HUES6 (cell line): Measurements from ENCODE around the gene NAA38.

ENCODE experiments used
- H3K27ac ChIP-seq: 2 replicates; pipeline ENCODE4 v1.7.0; 2013; ENCODE audit warnings: low read depth, mild to moderate bottlenecking, low read length, inconsistent platforms
- H3K27me3 ChIP-seq: 2 replicates; pipeline ENCODE4 v1.6.1; 2013; ENCODE audit warnings: low read length; ENCODE audit not compliant: control insufficient read depth, insufficient read depth
- H3K36me3 ChIP-seq: 2 replicates; pipeline ENCODE4 v1.6.1; 2013; ENCODE audit warnings: low read length; ENCODE audit not compliant: control insufficient read depth, insufficient read depth
- H3K4me1 ChIP-seq: 2 replicates; pipeline ENCODE4 v1.6.1; 2013; ENCODE audit warnings: low read length; ENCODE audit not compliant: control insufficient read depth, insufficient read depth
- H3K4me3 ChIP-seq: 2 replicates; pipeline ENCODE4 v1.5.1; 2013; ENCODE audit warnings: low read depth, low read length
- H3K9ac ChIP-seq: one replicate; pipeline ENCODE4 v1.6.1; 2013; ENCODE audit warnings: mild to moderate bottlenecking, low read length
- H3K9me3 ChIP-seq: 2 replicates; pipeline ENCODE4 v1.6.1; 2013; ENCODE audit warnings: low read depth, low read length; ENCODE audit not compliant: control insufficient read depth, insufficient read depth

The NAA38 gene

DNA sequence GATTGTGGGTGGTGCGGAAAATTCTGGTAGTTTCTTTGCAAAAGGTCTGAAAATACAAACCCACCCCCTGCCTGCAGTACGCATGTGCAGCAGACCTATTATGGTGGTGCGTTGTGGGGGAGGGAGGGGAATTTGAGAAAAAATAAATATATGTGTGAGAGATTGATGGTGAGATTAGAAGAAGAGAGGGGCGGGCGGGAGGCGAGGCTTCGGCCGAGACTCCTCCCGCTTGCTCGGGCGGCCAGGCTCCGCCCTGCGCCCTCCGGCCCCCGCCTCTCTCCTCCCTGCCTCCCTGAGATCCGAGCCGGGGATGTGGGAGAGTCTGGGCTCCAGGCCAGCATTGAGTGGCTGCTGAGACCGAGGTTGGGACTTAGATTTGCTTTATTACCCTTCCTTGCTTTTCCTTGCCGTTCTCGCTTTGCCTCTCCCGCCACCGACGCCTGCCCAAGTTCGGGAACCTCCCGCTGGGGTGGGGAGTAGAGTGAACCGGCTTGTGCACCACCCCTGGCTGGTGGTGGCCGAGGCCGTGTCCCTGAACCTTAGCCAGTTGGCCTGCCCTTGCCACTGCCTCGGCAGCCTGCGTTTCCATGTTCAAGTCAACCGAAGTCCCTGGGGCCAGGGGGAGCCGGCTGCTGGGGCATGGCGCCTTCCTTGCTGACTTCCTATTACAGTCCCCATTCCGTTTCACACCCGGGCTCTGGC lies 30.3 kb upstream of the NAA38 start:
- peak overlapping the region; percentile 85 for H3K4me3 ChIP-seq
- peaks cover 33% of the 10 kb centered on the region for H3K4me1 ChIP-seq
- H3K9me3 ChIP-seq, result no peaks in the 10 kb centered on the region
- H3K27ac ChIP-seq, result peak overlapping the region; percentile 50; the same call in 1 of the 2 replicates
- peaks cover 4% of the 10 kb centered on the region; the same call in 1 of the 2 replicates for H3K36me3 ChIP-seq
- peak overlapping the region; percentile 67 for H3K9ac ChIP-seq
- H3K27me3 ChIP-seq, result peaks cover 12% of the 10 kb centered on the region; the same call in 1 of the 2 replicates

DNA sequence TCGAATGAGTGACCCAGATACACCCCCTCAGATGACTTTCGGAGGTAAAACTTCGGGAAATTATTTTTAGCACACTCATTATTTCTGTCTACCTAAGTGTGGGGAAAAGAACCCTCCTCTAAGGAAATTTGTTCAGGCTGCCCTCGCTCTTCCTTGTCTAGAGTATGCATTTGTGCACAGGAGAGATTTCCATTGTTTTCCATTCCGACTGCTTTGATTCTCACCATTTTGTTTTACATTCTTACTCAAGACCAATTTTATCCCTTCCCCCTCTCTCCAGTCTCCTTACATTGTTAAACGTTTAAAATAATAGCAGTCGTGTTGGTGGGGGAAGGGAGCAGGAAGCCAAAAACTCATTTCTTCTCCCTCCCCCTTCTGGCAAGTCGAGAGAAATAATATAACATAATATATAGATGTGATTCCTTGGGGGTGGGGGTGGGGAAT lies 29.7 kb upstream of the NAA38 start:
- no peak overlapping the region for H3K27ac ChIP-seq

DNA sequence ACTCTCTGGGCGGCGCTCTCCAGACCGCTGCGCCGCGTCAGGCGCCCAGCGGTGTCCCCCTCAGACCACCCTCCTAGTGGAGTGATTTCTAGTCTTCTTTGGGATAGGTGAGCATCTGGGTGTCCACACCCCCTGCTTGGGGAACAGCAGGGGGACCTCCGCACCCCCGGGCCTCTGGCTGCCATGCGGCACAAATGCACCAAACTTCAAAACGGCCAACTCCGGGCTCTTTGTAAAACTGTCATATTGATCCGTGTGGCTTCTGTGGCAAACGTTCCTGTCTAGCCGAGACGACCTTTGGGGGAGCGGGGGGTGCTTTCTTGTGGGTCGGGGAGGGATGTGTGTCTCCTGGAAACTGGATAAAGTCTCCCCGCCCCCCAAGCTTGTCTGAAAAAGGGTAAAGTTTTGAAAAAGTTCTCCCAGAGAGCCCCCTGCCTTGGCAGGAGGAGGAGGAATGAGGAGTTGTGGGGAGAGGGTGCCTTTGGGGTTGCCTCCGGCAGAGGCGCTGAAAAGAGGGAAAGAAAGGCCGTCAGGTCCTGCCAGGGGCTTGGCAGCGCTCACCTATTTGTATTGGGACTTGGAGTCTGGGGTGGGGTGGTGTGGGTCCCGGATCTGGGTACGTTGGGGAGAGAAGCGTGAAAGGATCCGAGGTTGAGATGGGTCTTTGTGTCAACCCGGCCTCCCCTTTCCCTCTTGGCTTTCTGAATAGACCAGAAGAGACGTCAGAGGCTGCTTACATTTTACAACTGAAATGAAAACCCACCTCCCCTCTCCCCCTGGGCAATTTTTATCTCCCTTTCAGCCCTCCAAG lies 29.1 kb upstream of the NAA38 start:
- Histone ChIP-seq H3K27me3 (peaks cover 12% of the 10 kb centered on the region; the same call in 1 of the 2 replicates), H3K4me1 (peaks cover 33% of the 10 kb centered on the region)

More for the DNA sequence above, 29.7 kb upstream of the NAA38 start:
- H3K9ac ChIP-seq, result peak overlapping the region; percentile 12
- H3K9me3 ChIP-seq, result no peaks in the 10 kb centered on the region
- peaks cover 33% of the 10 kb centered on the region for H3K4me1 ChIP-seq
- peak overlapping the region; percentile 85 for H3K4me3 ChIP-seq
- peaks cover 12% of the 10 kb centered on the region; the same call in 1 of the 2 replicates for H3K27me3 ChIP-seq
- H3K36me3 ChIP-seq, result peaks cover 6% of the 10 kb centered on the region

DNA sequence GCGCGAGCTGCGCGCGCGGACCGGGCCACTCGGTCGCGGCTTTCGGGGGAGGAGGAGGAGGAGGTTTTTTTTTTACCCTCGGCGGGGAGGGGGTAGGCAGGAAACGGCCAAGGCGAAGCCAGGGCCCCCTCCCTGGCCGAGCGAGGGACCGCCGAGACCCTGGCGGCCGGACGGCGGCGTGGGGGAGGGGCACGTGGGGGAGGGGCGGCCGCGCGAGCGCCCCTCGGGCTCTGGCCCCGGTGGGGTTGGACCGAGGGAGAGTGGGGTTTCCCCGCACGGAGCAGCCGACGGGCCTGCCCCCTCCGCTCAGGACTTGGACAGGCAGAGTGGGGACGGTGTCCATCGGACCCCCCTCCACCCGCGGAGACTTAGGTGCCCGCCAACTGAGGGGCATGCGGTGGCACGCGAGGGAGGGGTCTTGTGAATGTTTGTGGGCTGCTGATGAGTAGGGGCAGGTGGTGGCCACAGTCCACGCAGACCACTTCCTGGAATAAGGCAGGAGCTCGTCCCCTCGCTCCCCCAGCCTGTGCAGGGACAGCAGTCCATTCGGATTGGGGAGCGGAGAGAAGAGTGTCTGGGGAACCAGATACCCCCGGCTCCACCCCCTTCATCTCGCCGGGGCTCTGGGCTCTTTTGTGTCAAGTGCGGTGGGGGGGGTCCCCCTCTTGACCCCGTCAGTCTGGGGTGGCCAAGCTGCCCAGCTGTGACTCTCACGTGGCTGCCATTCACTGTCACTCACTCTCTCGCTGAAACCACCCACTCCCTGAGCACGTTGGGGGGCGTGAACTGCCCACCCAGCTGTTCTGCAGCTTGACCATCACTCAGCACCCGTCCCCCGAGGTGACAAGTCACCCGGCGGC lies 28.2 kb upstream of the NAA38 start:
- Histone ChIP-seq H3K27me3 (peaks cover 12% of the 10 kb centered on the region; the same call in 1 of the 2 replicates), H3K9ac (peak overlapping the region; percentile 83), H3K4me1 (peaks cover 33% of the 10 kb centered on the region), H3K9me3 (no peaks in the 10 kb centered on the region), H3K4me3 (peak overlapping the region; percentile 85), H3K27ac (no peak overlapping the region), H3K36me3 (peaks cover 17% of the 10 kb centered on the region)

More for the DNA sequence above, 29.1 kb upstream of the NAA38 start:
- Histone ChIP-seq H3K9me3 (no peaks in the 10 kb centered on the region), H3K4me3 (peak overlapping the region; percentile 85), H3K36me3 (peaks cover 12% of the 10 kb centered on the region), H3K27ac (no peak overlapping the region), H3K9ac (peak overlapping the region; percentile 83)

DNA sequence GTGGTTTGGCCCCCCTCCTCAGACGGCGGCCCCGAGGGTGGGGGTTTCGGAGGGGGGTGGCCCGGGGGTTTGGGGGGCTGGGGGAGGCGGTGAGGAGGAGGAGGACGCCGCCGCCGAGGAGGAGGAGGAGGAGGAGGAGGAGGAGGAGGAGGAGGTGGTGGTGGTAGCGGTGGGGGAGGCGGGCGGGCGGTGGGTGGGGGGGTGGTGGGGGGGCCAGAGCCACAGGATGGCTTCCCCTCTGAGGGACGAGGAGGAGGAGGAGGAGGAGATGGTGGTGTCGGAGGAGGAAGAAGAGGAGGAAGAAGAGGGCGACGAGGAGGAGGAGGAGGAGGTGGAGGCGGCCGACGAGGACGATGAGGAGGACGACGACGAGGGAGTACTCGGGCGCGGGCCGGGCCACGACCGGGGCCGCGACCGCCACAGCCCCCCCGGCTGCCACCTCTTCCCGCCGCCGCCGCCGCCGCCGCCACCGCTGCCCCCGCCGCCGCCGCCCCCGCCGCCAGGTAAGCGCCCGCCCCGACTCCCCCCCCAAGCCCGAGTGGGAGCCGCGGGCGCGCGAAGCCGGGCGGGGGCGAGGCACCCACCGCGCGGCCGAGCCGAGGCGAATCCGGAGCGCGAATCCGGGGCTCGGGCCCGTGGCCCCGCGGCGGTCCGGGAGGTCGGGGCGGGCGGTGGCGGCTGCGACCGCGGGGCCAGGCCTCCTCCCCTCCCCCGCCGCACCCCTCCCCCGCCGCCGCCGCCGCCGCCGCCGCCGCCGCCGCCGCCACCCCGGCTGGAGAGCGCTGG lies 27.4 kb upstream of the NAA38 start:
- peaks cover 12% of the 10 kb centered on the region; the same call in 1 of the 2 replicates for H3K27me3 ChIP-seq
- H3K36me3 ChIP-seq, result peaks cover 22% of the 10 kb centered on the region
- H3K27ac ChIP-seq, result no peak overlapping the region
- H3K9me3 ChIP-seq, result no peaks in the 10 kb centered on the region
- peak overlapping the region; percentile 83 for H3K9ac ChIP-seq
- peak overlapping the region; percentile 85 for H3K4me3 ChIP-seq
- H3K4me1 ChIP-seq, result peaks cover 33% of the 10 kb centered on the region

DNA sequence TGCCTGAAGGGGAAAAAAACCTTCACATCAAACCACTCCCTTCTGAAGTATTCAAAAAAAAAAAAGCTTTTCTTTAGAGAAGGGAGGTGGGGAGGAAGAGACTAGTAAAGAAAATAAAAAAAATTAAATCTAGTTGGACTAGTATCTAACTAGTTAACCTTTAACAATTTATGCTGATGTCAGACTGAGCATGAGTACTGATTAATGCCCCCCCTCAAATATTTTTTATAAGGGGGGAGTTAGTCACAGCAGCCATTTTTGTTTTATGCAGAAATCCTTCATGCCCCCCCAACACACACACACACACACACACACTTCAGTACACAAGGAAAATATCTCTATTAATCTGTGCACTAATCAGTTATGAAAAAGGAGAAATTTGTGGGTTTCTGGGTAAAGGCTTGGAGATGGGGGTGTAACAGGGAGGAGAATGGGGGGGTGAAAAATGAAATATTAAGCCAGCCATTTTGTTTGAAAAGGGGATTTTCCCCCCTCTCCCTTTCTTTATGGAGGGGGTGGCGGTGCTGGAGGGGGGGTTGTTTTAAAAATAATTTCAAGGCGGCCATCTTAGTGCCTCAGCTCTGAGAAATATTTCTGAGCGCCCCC lies 26.5 kb upstream of the NAA38 start:
- Histone ChIP-seq H3K4me1 (peaks cover 26% of the 10 kb centered on the region), H3K27me3 (peaks cover 12% of the 10 kb centered on the region; the same call in 1 of the 2 replicates), H3K4me3 (peak overlapping the region; percentile 36), H3K36me3 (peaks cover 29% of the 10 kb centered on the region), H3K9me3 (no peaks in the 10 kb centered on the region), H3K27ac (no peak overlapping the region), H3K9ac (no peak overlapping the region)

DNA sequence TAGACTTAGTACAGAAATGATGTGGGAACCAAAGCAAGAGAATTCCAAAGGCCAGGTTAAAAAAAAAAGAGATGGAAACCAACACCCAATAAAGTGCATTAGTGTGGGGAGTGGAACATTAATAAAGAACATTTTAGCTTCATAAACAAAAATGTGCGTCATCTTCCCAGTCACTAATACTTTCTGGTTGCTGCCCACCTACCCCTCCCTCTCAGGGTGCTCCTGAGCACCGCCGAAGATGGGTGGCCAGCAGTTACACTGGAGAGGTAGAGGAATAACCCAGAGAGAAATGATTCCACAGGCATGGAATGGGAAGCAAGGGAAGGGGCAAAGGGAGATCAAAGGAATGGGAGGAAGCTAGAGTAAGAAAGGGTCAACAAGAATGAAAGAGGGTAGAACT lies 25.3 kb upstream of the NAA38 start:
- peaks cover 29% of the 10 kb centered on the region for H3K36me3 ChIP-seq
- H3K9me3 ChIP-seq, result no peaks in the 10 kb centered on the region
- H3K4me3 ChIP-seq, result no peak overlapping the region
- no peak overlapping the region for H3K9ac ChIP-seq
- H3K4me1 ChIP-seq, result peaks cover 14% of the 10 kb centered on the region
- no peak overlapping the region for H3K27ac ChIP-seq
- peaks cover 12% of the 10 kb centered on the region; the same call in 1 of the 2 replicates for H3K27me3 ChIP-seq

DNA sequence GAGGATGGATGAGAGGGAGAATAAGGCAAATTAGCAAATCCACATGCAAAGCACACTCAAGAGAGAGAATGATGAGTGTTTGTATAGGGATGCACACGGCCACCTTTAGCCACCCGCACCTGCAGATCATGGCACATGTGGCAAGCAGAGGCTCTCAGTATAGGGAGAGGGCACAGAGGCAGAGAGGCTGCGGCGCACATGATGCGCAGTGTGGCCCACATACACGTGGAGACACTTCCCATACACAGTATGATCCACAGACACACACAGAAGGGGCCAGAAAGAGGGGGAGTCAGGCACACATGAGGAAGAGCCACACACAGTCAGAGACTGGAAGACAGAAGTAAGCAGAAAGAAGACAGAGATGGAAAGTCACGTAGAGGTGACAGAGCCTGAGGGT lies 24.7 kb upstream of the NAA38 start:
- H3K4me1 ChIP-seq, result peaks cover 10% of the 10 kb centered on the region
- no peaks in the 10 kb centered on the region for H3K9me3 ChIP-seq
- peaks cover 29% of the 10 kb centered on the region for H3K36me3 ChIP-seq
- H3K27ac ChIP-seq, result no peak overlapping the region
- peak overlapping the region; percentile 12 for H3K9ac ChIP-seq
- peaks cover 12% of the 10 kb centered on the region; the same call in 1 of the 2 replicates for H3K27me3 ChIP-seq
- H3K4me3 ChIP-seq, result no peak overlapping the region

DNA sequence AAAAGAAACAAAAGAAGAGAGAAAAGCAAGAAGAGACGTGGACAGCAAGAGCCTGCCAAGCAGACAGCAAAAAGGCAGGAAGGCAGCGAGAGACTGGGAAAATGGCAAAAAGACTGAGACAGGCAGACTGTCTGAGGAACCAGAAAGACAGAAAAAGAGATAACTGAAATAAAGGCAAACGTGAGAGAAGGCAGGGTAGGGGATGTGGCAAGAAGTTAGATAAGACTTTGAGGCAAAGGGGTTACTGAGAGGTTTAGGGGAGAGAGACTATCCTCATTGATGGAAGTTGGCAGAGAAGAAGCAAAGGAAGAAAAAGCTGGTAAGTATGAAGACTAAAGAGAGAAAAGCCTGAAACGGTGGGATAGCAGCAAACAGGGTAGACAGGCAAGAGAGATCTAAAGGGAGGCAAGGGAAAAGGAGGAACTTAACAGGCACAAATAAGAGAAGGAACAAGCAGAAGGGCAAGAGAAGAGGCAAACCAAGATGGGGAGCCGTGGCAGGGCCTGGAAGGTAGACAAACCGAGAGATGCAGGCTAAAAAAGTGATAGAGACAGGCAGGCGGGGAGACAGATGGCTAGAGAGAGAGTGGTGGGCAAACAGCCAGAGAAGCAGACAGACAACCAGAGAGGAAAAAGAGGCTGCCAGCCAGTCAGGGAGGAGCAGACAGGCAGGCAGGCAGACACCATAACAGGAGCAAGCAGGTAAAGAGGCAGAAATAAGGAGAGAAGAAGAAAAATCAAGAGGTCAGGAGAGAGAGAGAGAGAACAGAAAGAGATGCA lies 24.1 kb upstream of the NAA38 start:
- no peak overlapping the region for H3K27ac ChIP-seq
- H3K9ac ChIP-seq, result peak overlapping the region; percentile 12
- peaks cover 29% of the 10 kb centered on the region for H3K36me3 ChIP-seq
- H3K27me3 ChIP-seq, result peaks cover 11% of the 10 kb centered on the region; the same call in 1 of the 2 replicates
- no peak overlapping the region for H3K4me3 ChIP-seq
- H3K4me1 ChIP-seq, result peaks cover 7% of the 10 kb centered on the region; the same call in 1 of the 2 replicates
- no peaks in the 10 kb centered on the region for H3K9me3 ChIP-seq
